Stimulated activated naive CD8-positive, alpha-beta T cell treated with anti-CD3 and anti-CD28 coated beads, Interleukin-15, Interleukin-2, amounts not matched to agents 100 ng/mL and 50 ng/mL, for 24 hours (primary cell): ENCODE results near the gene ABHD12B.

Source experiments
- H3K27ac Mint-ChIP-seq: one replicate; pipeline ENCODE4 v1.8.0; 2021; ENCODE audit warnings: mild to moderate bottlenecking, mixed read lengths
- H3K27me3 Mint-ChIP-seq: one replicate; pipeline ENCODE4 v1.8.0; 2021; ENCODE audit warnings: mixed read lengths
- H3K36me3 Mint-ChIP-seq: one replicate; pipeline ENCODE4 v1.8.0; 2021; ENCODE audit warnings: low read depth, mixed read lengths
- H3K4me1 Mint-ChIP-seq: one replicate; pipeline ENCODE4 v1.8.0; 2021; ENCODE audit warnings: low read depth, mixed read lengths
- H3K4me3 Mint-ChIP-seq: one replicate; pipeline ENCODE4 v1.8.0; 2021; ENCODE audit warnings: mild to moderate bottlenecking, mixed read lengths
- H3K9me3 Mint-ChIP-seq: one replicate; pipeline ENCODE4 v1.8.0; 2021; ENCODE audit warnings: mixed read lengths

ABHD12B gene, protein sequence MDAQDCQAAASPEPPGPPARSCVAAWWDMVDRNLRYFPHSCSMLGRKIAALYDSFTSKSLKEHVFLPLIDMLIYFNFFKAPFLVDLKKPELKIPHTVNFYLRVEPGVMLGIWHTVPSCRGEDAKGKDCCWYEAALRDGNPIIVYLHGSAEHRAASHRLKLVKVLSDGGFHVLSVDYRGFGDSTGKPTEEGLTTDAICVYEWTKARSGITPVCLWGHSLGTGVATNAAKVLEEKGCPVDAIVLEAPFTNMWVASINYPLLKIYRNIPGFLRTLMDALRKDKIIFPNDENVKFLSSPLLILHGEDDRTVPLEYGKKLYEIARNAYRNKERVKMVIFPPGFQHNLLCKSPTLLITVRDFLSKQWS

GRCh38 chr14:50871914-50872732 is at the start of gene ABHD12B:
Gene ABHD12B, plus strand, starts transcription at chr14:50872053. Its CDS starts 122 bp downstream, at chr14:50872175.
- H3K4me1 Mint-ChIP-seq = peaks cover 41% of the 10 kb centered on the region
- no peaks in the 10 kb centered on the region for H3K36me3 Mint-ChIP-seq
- peaks cover 81% of the 10 kb centered on the region for H3K27me3 Mint-ChIP-seq
- H3K4me3 Mint-ChIP-seq = peak within 1 kb of the TSS; percentile 19
- H3K27ac Mint-ChIP-seq = no peak within 1 kb of the TSS
- H3K9me3 Mint-ChIP-seq = no peaks in the 10 kb centered on the region

- Mint-ChIP-seq H3K27me3 (no peaks in the 10 kb centered on the region), H3K9me3 (no peaks in the 10 kb centered on the region), H3K4me1 (peaks cover 92% of the 10 kb centered on the region), H3K36me3 (peaks cover 54% of the 10 kb centered on the region), H3K27ac (peak overlapping the region; percentile 92), H3K4me3 (peak overlapping the region; percentile 71)
Measured at GRCh38 chr14:50822501-50823042, 49.3 kb upstream of the ABHD12B start.

- H3K27me3 Mint-ChIP-seq = no peaks in the 10 kb centered on the region
- no peaks in the 10 kb centered on the region for H3K9me3 Mint-ChIP-seq
- H3K4me1 Mint-ChIP-seq = peaks cover 98% of the 10 kb centered on the region
- peaks cover 52% of the 10 kb centered on the region for H3K36me3 Mint-ChIP-seq
- H3K4me3 Mint-ChIP-seq = peak overlapping the region; percentile 71
- H3K27ac Mint-ChIP-seq = peak overlapping the region; percentile 92
Measured at GRCh38 chr14:50823051-50823761, 48.6 kb upstream of the ABHD12B start.

- H3K36me3 Mint-ChIP-seq = peaks cover 47% of the 10 kb centered on the region
- H3K27me3 Mint-ChIP-seq = no peaks in the 10 kb centered on the region
- peak overlapping the region; percentile 92 for H3K27ac Mint-ChIP-seq
- peak overlapping the region; percentile 71 for H3K4me3 Mint-ChIP-seq
- no peaks in the 10 kb centered on the region for H3K9me3 Mint-ChIP-seq
- peaks cover 98% of the 10 kb centered on the region for H3K4me1 Mint-ChIP-seq
Measured at GRCh38 chr14:50823762-50824636, 47.9 kb upstream of the ABHD12B start.

DNA sequence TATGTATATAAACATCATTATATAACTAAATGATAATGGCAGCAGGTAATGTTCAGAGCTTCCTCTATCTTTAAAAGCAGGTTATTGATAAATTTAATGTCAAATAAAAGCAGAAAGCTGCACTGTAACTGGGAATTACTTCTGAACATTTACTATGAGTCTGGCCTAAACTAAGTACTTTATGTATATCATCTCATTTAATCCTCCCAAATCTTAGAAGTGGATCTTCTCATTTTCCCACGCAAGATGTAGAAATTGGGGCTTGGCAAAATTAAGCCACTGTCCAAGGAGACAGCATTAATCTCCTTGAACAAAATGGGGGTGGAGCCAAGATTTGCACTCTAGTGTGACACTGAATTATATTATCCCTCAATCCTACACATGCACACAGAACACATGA is 46.5 kb upstream of the ABHD12B start:
- H3K4me1 Mint-ChIP-seq = peaks cover 95% of the 10 kb centered on the region
- H3K27ac Mint-ChIP-seq = no peak overlapping the region
- no peaks in the 10 kb centered on the region for H3K27me3 Mint-ChIP-seq
- H3K9me3 Mint-ChIP-seq = no peaks in the 10 kb centered on the region
- H3K4me3 Mint-ChIP-seq = no peak overlapping the region
- peaks cover 36% of the 10 kb centered on the region for H3K36me3 Mint-ChIP-seq

- H3K27me3 Mint-ChIP-seq = no peaks in the 10 kb centered on the region
- no peak overlapping the region for H3K4me3 Mint-ChIP-seq
- H3K4me1 Mint-ChIP-seq = peaks cover 86% of the 10 kb centered on the region
- H3K27ac Mint-ChIP-seq = no peak overlapping the region
- peaks cover 25% of the 10 kb centered on the region for H3K36me3 Mint-ChIP-seq
- H3K9me3 Mint-ChIP-seq = no peaks in the 10 kb centered on the region
Measured at GRCh38 chr14:50826681-50827080, 45.2 kb upstream of the ABHD12B start.

- Mint-ChIP-seq H3K4me3 (peak overlapping the region; percentile 91), H3K4me1 (peaks cover 77% of the 10 kb centered on the region), H3K27me3 (no peaks in the 10 kb centered on the region), H3K9me3 (no peaks in the 10 kb centered on the region), H3K36me3 (peaks cover 22% of the 10 kb centered on the region), H3K27ac (peak overlapping the region; percentile 74)
Measured at GRCh38 chr14:50828721-50829488, 42.9 kb upstream of the ABHD12B start.

DNA sequence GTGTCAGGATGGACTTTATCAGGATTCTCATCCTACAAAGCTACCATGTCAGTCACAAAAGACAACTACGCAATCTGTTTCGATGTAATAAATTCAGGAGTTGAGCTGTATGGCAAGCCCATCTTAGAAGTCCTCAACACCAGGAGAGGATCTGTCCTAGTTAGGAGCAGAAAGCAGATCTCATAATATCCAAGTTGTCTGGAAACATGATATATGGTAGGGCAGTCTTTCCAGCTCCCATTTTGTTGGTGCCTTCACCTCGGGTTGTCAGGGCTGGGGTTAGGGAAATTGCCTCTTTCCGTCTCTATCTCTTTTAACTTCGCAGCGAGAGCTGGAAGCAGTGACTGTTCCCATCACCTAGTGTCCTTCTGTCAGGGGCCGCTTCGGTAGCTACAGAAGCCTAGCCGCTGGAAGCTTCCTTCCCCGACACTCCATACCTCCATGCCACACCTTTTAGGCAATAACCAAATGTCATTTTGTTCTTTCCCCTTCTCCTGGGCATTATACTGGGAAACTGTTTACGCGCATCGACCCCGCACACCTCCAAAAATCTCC is 42.3 kb upstream of the ABHD12B start:
- Mint-ChIP-seq H3K27me3 (no peaks in the 10 kb centered on the region), H3K27ac (peak overlapping the region; percentile 74), H3K4me1 (peaks cover 76% of the 10 kb centered on the region), H3K36me3 (peaks cover 22% of the 10 kb centered on the region), H3K4me3 (peak overlapping the region; percentile 91), H3K9me3 (no peaks in the 10 kb centered on the region)

GRCh38 chr14:50830044-50830931 is 41.6 kb upstream of the ABHD12B start:
- peaks cover 76% of the 10 kb centered on the region for H3K4me1 Mint-ChIP-seq
- peak overlapping the region; percentile 91 for H3K4me3 Mint-ChIP-seq
- H3K36me3 Mint-ChIP-seq = peaks cover 22% of the 10 kb centered on the region
- H3K27me3 Mint-ChIP-seq = no peaks in the 10 kb centered on the region
- no peaks in the 10 kb centered on the region for H3K9me3 Mint-ChIP-seq
- H3K27ac Mint-ChIP-seq = peak overlapping the region; percentile 74

GRCh38 chr14:50830932-50831725 is 40.7 kb upstream of the ABHD12B start, which contains the start of gene NIN:
Gene NIN, minus strand, starts transcription at chr14:50831162. Its CDS starts 9,106 bp downstream, at chr14:50822056.
- Mint-ChIP-seq H3K4me1 (peaks cover 75% of the 10 kb centered on the region), H3K9me3 (no peaks in the 10 kb centered on the region), H3K27me3 (no peaks in the 10 kb centered on the region), H3K36me3 (peaks cover 17% of the 10 kb centered on the region), H3K4me3 (peak within 1 kb of the TSS; percentile 91), H3K27ac (peak within 1 kb of the TSS; percentile 88)

DNA sequence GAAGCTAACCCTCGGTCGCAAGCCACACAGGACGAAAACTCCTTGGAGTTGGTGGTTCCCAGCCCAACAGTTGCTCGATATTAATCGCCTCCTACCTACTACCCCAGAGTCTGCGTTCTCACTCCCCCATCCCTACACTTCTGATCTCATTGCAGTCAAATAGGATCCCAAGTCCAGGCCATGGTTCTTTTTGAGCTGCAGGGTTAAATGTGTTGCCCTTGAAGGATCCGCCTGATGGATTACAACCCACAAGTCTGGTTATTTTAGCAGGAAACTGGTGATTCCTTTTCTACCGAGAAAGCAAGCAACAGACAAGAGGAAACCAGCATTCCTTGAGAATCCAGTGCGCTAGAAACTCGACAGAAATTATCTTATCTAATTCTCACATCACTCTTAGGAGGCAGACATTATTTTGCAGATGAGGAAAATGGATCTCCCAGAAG is 40.1 kb upstream of the ABHD12B start:
- Mint-ChIP-seq H3K4me1 (peaks cover 69% of the 10 kb centered on the region), H3K27me3 (no peaks in the 10 kb centered on the region), H3K9me3 (no peaks in the 10 kb centered on the region), H3K27ac (peak overlapping the region; percentile 88), H3K36me3 (peaks cover 11% of the 10 kb centered on the region), H3K4me3 (peak overlapping the region; percentile 87)
